ENCODE data around the gene ATF7. TPM values are rescaled to one million over a fixed set of nuclear protein-coding genes. Genes with fewer than 3 reads are reported as not detected.

ATF7 gene
- total and polyA plus RNA-seq, 2 donors (not counting 1 experiment from before 2014, with no cell fraction given), result 15.7 to 42.2 TPM

DNA sequence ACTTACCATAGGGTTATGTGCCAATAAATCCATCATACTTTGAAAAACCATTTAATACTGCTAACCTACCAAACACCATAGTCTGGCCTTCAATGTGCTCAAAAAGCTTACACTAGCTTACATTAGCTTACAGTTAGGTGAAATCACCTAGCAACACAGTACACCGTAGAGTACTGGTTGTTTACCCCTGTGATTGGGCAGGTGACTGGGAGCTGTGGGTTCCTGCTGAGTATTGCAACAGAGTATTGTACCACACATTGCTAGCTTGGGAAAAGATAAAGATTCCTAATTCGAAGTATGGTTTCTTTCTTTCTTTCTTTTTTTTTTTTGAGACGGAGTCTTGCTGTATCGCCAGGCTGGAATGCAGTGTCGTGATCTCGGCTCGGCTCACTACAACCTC, 44.1 kb upstream of the ATF7 start:
- ChIA-PET POLR2A (no interaction called here), CTCF (interaction anchor here (1.3 kb wide), 1 partner anchor 10 kb away, joined by 4 read pairs; no protein-coding TSS in a partner anchor)
- Histone ChIP-seq H3K9ac (ENCODE audit: low read length) (no peak overlapping the region), H3K36me3 (replicated peaks in 1 of 2; ENCODE audit: control extremely low read depth in 1 of 2, control insufficient read depth in 1 of 2, extremely low read depth in 1 of 2, insufficient read depth in 2 of 2, low read length in 1 of 2) (peaks cover 7 to 63% of the 10 kb centered on the region in 2 experiments), H2AFZ (ENCODE audit: insufficient read depth, low read depth, low read length, poor library complexity, severe bottlenecking) (no peak overlapping the region), H3K4me2 (replicated peaks; ENCODE audit: low read depth, low read length, poor library complexity, severe bottlenecking) (no peak overlapping the region), H3K79me2 (ENCODE audit: control insufficient read depth, insufficient read depth, low read length) (peaks cover 36% of the 10 kb centered on the region), H3K4me1 (ENCODE audit: control insufficient read depth in 2 of 2, insufficient read depth in 2 of 2, low read length in 2 of 2) (peaks cover 5 to 10% of the 10 kb centered on the region in 2 donors), H3K27ac (ENCODE audit: low read length in 2 of 2) (no peak overlapping the region), H3K9me3 (ENCODE audit: control extremely low read depth in 1 of 3, control insufficient read depth in 2 of 3, insufficient read depth in 1 of 3, low read length in 2 of 3) (no peaks in the 10 kb centered on the region), H3K4me3 (ENCODE audit: control extremely low read depth in 1 of 5, extremely low read depth in 1 of 5, insufficient read depth in 1 of 5, low read depth in 2 of 5, low read length in 4 of 5) (no peak overlapping the region), H3K27me3 (replicated peaks in 1 of 4; ENCODE audit: control extremely low read depth in 1 of 4, control insufficient read depth in 3 of 4, insufficient read depth in 4 of 4, low read length in 3 of 4) (no peaks in the 10 kb centered on the region), H4K20me1 (ENCODE audit: control insufficient read depth, insufficient read depth, low read length, poor library complexity, severe bottlenecking) (peaks cover 26% of the 10 kb centered on the region)
- no CpG with 5 or more reads among the region's 7 CpGs for WGBS (ENCODE audit: insufficient coverage)
- Mint-ChIP-seq H3K27me3 (no peaks in the 10 kb centered on the region), H3K27ac (no peak overlapping the region), H3K4me3 (no peak overlapping the region), H3K9me3 (ENCODE audit: insufficient read depth) (no peaks in the 10 kb centered on the region), H3K4me1 (peaks cover 19% of the 10 kb centered on the region)
- intact Hi-C loops (cut with micrococcal nuclease), result loop anchor here (1.0 kb wide), 1 partner anchor 44 kb away; no protein-coding TSS in a partner anchor
- ATAC-seq (ENCODE audit: low read depth), result no peak
- DNase-seq, result no peak
- no peak for TF ChIP-seq EZH2 (IDR thresholded peaks at IDR 0.05; ENCODE audit: borderline replicate concordance, insufficient read depth, low read depth, low read length, poor library complexity, severe bottlenecking)

DNA sequence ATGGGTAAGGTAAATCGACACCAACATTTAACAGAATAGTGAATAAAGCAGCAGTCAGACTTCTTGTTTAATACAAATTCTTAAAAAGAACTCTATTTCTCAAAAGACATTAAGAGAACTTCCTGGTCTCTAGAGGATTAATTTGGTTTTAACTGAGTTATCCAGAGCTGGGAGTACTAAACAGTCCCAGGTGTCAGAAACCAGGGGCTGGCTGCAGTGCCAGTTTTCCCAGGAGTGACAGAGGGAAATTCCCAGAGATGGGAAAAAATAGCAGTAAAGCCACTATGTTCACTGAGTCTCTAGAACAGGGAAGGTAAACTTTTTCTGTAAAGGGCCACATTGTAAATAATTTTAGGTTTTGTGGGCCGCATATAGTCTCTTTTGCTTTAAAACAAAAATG, 40.9 kb upstream of the ATF7 start:
- no peak overlapping the region for H3K27ac ChIP-seq (ENCODE audit: low read length in 2 of 2)
- Mint-ChIP-seq H3K27ac (no peak overlapping the region), H3K4me3 (no peak overlapping the region), H3K4me1 (peaks cover 4% of the 10 kb centered on the region), H3K27me3 (no peaks in the 10 kb centered on the region), H3K9me3 (ENCODE audit: insufficient read depth) (no peaks in the 10 kb centered on the region)
- H2AFZ ChIP-seq (ENCODE audit: insufficient read depth, low read depth, low read length, poor library complexity, severe bottlenecking), result no peak overlapping the region
- TF ChIP-seq, protein P1, sequence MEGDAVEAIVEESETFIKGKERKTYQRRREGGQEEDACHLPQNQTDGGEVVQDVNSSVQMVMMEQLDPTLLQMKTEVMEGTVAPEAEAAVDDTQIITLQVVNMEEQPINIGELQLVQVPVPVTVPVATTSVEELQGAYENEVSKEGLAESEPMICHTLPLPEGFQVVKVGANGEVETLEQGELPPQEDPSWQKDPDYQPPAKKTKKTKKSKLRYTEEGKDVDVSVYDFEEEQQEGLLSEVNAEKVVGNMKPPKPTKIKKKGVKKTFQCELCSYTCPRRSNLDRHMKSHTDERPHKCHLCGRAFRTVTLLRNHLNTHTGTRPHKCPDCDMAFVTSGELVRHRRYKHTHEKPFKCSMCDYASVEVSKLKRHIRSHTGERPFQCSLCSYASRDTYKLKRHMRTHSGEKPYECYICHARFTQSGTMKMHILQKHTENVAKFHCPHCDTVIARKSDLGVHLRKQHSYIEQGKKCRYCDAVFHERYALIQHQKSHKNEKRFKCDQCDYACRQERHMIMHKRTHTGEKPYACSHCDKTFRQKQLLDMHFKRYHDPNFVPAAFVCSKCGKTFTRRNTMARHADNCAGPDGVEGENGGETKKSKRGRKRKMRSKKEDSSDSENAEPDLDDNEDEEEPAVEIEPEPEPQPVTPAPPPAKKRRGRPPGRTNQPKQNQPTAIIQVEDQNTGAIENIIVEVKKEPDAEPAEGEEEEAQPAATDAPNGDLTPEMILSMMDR (IDR thresholded peaks at IDR 0.05), result no peak
- no peak for TF ChIP-seq EZH2 (IDR thresholded peaks at IDR 0.05; ENCODE audit: borderline replicate concordance, insufficient read depth, low read depth, low read length, poor library complexity, severe bottlenecking)
- peaks cover 11 to 67% of the 10 kb centered on the region in 2 experiments for H3K36me3 ChIP-seq (replicated peaks in 1 of 2; ENCODE audit: control extremely low read depth in 1 of 2, control insufficient read depth in 1 of 2, extremely low read depth in 1 of 2, insufficient read depth in 2 of 2, low read length in 1 of 2)
- CTCF ChIA-PET, result interaction anchor here (1.4 kb wide), 1 partner anchor 8 kb away, joined by 4 read pairs; the partner anchor contains the start of gene ATP5MC2
- no peaks in the 10 kb centered on the region for H3K4me1 ChIP-seq (ENCODE audit: control insufficient read depth in 2 of 2, insufficient read depth in 2 of 2, low read length in 2 of 2)
- H3K4me2 ChIP-seq (replicated peaks; ENCODE audit: low read depth, low read length, poor library complexity, severe bottlenecking), result no peak overlapping the region
- POLR2A ChIA-PET, result no interaction called here
- no peak for ATAC-seq (ENCODE audit: low read depth)
- H3K9me3 ChIP-seq (ENCODE audit: control extremely low read depth in 1 of 3, control insufficient read depth in 2 of 3, insufficient read depth in 1 of 3, low read length in 2 of 3), result no peaks in the 10 kb centered on the region
- peaks cover 9% of the 10 kb centered on the region for H3K79me2 ChIP-seq (ENCODE audit: control insufficient read depth, insufficient read depth, low read length)
- no peak for DNase-seq
- no peak overlapping the region for H3K9ac ChIP-seq (ENCODE audit: low read length)
- H4K20me1 ChIP-seq (ENCODE audit: control insufficient read depth, insufficient read depth, low read length, poor library complexity, severe bottlenecking), result peaks cover 26% of the 10 kb centered on the region
- H3K27me3 ChIP-seq (replicated peaks in 1 of 4; ENCODE audit: control extremely low read depth in 1 of 4, control insufficient read depth in 3 of 4, insufficient read depth in 4 of 4, low read length in 3 of 4), result no peaks in the 10 kb centered on the region
- intact Hi-C loops (cut with micrococcal nuclease), result no loop called here
- 80% methylated on average over 1 of the region's 2 CpGs for WGBS (ENCODE audit: insufficient coverage)
- H3K4me3 ChIP-seq (ENCODE audit: control extremely low read depth in 1 of 5, extremely low read depth in 1 of 5, insufficient read depth in 1 of 5, low read depth in 2 of 5, low read length in 4 of 5), result no peak overlapping the region

All from B cell (primary cell).